GM12878 (cell line): ENCODE measurements around the gene SRRM3. TPM values are rescaled to one million over a fixed set of nuclear protein-coding genes. Genes with fewer than 3 reads are reported as not detected.

Experiments used
- ATAC-seq: fragments of 200-7000 bp; cut with Tn5 transposase; 3 replicates; pipeline ENCODE4 v1.9.1; 2020; ENCODE audit warnings: mild to moderate bottlenecking, moderate library complexity
- BruUV-seq: library from RNA; stranded (reverse); fragments of 400-500 nt; replicated peaks from 2 replicates; lab custom pipeline; 2021; lab: Mats Ljungman, UMichigan
- CTCF ChIA-PET: fragments of 300-600 bp; sonication (Branson Sonifier 250); formaldehyde crosslinking; extraction: SDS; loops from one replicate; lab custom pipeline; 2021; ENCODE audit warnings: inconsistent platforms; lab: Yijun Ruan, JAX
- POLR2A ChIA-PET: fragments of 350-600 bp; formaldehyde crosslinking; extraction: SDS; loops from one replicate; lab custom pipeline; 2021; ENCODE audit warnings: inconsistent platforms; lab: Charles Lee
- RAD21 ChIA-PET: fragments of 300-600 bp; sonication (Branson Sonifier 250); formaldehyde crosslinking; loops from one replicate; lab custom pipeline; 2023; ENCODE audit warnings: antibody characterized with exemption; ENCODE audit not compliant: unreplicated experiment; lab: Charles Lee
- SMC1A ChIA-PET: fragments of 300-600 bp; sonication (Branson Sonifier 250); formaldehyde crosslinking; loops from one replicate; lab custom pipeline; 2023; ENCODE audit not compliant: unreplicated experiment, uncharacterized antibody; lab: Charles Lee
- DNase-seq: peaks from one replicate; pipeline ENCODE4 v3.0.0-alpha.2; 2011; ENCODE audit warnings: low read depth, low spot score
- FAIRE-seq: peaks from 3 replicates; lab custom pipeline; 2011; peaks lifted over from hg19 to GRCh38; lab: Jason Lieb, UNC
- H2AFZ ChIP-seq: 2 replicates; pipeline ENCODE4 v1.6.0; 2011; ENCODE audit warnings: low read depth, low read length, control low read depth; ENCODE audit not compliant: control insufficient read depth
- H3K27ac ChIP-seq: 2 replicates; pipeline ENCODE4 v1.5.1; 2011; ENCODE audit warnings: control low read depth; ENCODE audit not compliant: control insufficient read depth, insufficient read depth
- H3K27me3 ChIP-seq, 2 experiments: replicated peaks in 1 of 2; 2 replicates each; pipeline versions ENCODE4 v1.6.0 to v1.6.1; 2011; ENCODE audit warnings: low read length in 1 of 2; ENCODE audit not compliant: control insufficient read depth in 2 of 2, insufficient read depth in 2 of 2
- H3K36me3 ChIP-seq, 2 experiments: 2 replicates each; pipeline ENCODE4 v1.5.1; 2011; ENCODE audit warnings: low read length in 1 of 2; ENCODE audit not compliant: control insufficient read depth in 2 of 2, insufficient read depth in 2 of 2
- H3K4me1 ChIP-seq: 2 replicates; pipeline ENCODE4 v1.6.1; 2011; ENCODE audit warnings: mild to moderate bottlenecking, low read length, moderate library complexity, mixed read lengths; ENCODE audit not compliant: control insufficient read depth, insufficient read depth
- H3K4me2 ChIP-seq: 2 replicates; pipeline ENCODE4 v1.6.0; 2011; ENCODE audit warnings: control low read depth; ENCODE audit not compliant: control insufficient read depth, insufficient read depth
- H3K4me3 ChIP-seq: fragments of 200-600 bp; sonication (generic); 2 replicates; pipeline ENCODE4 v1.5.1; 2016
- H3K79me2 ChIP-seq: 2 replicates; pipeline ENCODE4 v1.6.0; 2011; ENCODE audit warnings: low read length; ENCODE audit not compliant: control insufficient read depth, insufficient read depth
- H3K9ac ChIP-seq: 2 replicates; pipeline ENCODE4 v1.8.0; 2011; ENCODE audit warnings: low read length, control low read depth, mixed read lengths; ENCODE audit not compliant: control insufficient read depth, insufficient read depth
- H3K9me3 ChIP-seq: replicated peaks from 3 replicates; pipeline ENCODE4 v1.5.1; 2011; ENCODE audit warnings: mild to moderate bottlenecking, low read length; ENCODE audit not compliant: control insufficient read depth, insufficient read depth
- H4K20me1 ChIP-seq: 2 replicates; pipeline ENCODE4 v1.6.0; 2011; ENCODE audit not compliant: control insufficient read depth, insufficient read depth
- ATF2 ChIP-seq: IDR thresholded peaks from 2 replicates; pipeline ENCODE4 v1.6.1; 2012; ENCODE audit warnings: low read length, inconsistent platforms
- CEBPZ ChIP-seq: fragments of 150-350 bp; IDR thresholded peaks from 2 replicates; pipeline ENCODE4 v1.6.1; 2016; ENCODE audit warnings: low read depth, low read length
- CREB1 ChIP-seq: IDR thresholded peaks from 2 replicates; pipeline ENCODE4 v1.6.1; 2012; ENCODE audit warnings: low read depth, mild to moderate bottlenecking, inconsistent platforms
- MYC ChIP-seq: IDR thresholded peaks from 2 replicates; pipeline ENCODE4 v1.6.1; 2011; ENCODE audit warnings: mild to moderate bottlenecking, low read length, moderate library complexity, inconsistent platforms; ENCODE audit not compliant: insufficient read depth, insufficient replicate concordance, insufficient read length, severe bottlenecking
- NRF1 ChIP-seq: conservative IDR thresholded peaks from 2 replicates; pipeline ENCODE4 v1.6.1; 2011; ENCODE audit warnings: mild to moderate bottlenecking, low read depth, low read length, improper control_type of control experiment
- SUPT20H ChIP-seq: IDR thresholded peaks from 2 replicates; pipeline ENCODE4 v1.6.1; 2011; ENCODE audit warnings: low read depth, mild to moderate bottlenecking, low read length, moderate library complexity, borderline replicate concordance; ENCODE audit not compliant: control insufficient read depth
- WGBS: methylation state at CpG from one replicate; pipeline ENCODE4 v1.1.6; 2016; ENCODE audit warnings: low lambda C conversion rate; ENCODE audit not compliant: insufficient replicate concordance, insufficient coverage; ENCODE audit errors: missing lambda C conversion rate; 5-methylcytosine and 5-hydroxymethylcytosine counted together
- in situ Hi-C: fragments of 300-500 bp; cut with MboI; formaldehyde crosslinking; loops from 9 replicates; pipeline ENCODE4 v1.14.3; 2018; ENCODE audit warnings: mixed read lengths
- intact Hi-C: fragments of 100-400 bp; cut with micrococcal nuclease; formaldehyde crosslinking; loops from one replicate; pipeline ENCODE4 v1.14.2; 2022; ENCODE audit not compliant: unreplicated experiment
- polyA plus RNA-seq, 11 experiments: library from polyadenylated mRNA; depleted of rRNA in 4 of 11; unstranded in 6 of 11; stranded (reverse) in 5 of 11; fragments of >200 nt; fragmentation: Nextera tagmentation in 4 of 11; fragmentation: Illumina TruSeq in 1 of 11; extraction: Ambion mirVana in 4 of 11; extraction: Trizol in 1 of 11; gene quantifications; 1 replicate in 1 of 11; 2 replicates in 10 of 11; pipeline versions ENCODE4 v1.2.1 to v1.2.3, GENCODE V29; 2011 to 2016; ENCODE audit warnings: inconsistent platforms in 2 of 11, missing spikeins in 2 of 11, low read depth in 1 of 11
- total RNA-seq, 4 experiments: library from RNA; depleted of rRNA in 3 of 4; stranded (reverse); fragments of >200 nt in 3 of 4; fragmentation: Illumina TruSeq in 1 of 4; extraction: Trizol in 1 of 4; gene quantifications; 2 replicates each; pipeline versions ENCODE4 v1.2.1 to v1.2.3, GENCODE V29; 2013 to 2021

The SRRM3 gene
- total and polyA plus RNA-seq, 10 of the 15 experiments (the other 5 are each of a cell fraction or from before 2014, with no cell fraction given): 0.03 to 0.15 (median 0.05) TPM; not detected in 6

- POLR2A ChIA-PET: no interaction called here
- TF ChIP-seq SUPT20H (no peak), NRF1 (no peak)
- TF ChIP-seq, all 136 proteins: peak for 0
- Histone ChIP-seq H3K27me3 (no peaks in the 10 kb centered on the region), H3K4me2 (no peak overlapping the region), H3K27ac (no peak overlapping the region), H3K9ac (no peak overlapping the region), H3K9me3 (no peaks in the 10 kb centered on the region), H3K4me3 (no peak overlapping the region), H2AFZ (no peak overlapping the region), H3K79me2 (no peaks in the 10 kb centered on the region), H4K20me1 (no peaks in the 10 kb centered on the region), H3K4me1 (no peaks in the 10 kb centered on the region), H3K36me3 (no peaks in the 10 kb centered on the region)
- intact Hi-C loops: no loop called here
- WGBS: 55% methylated on average over 7 of the region's 7 CpGs
- ATAC-seq: no peak
- in situ Hi-C loops: no loop called here
- CTCF ChIA-PET: interaction anchor here (1.9 kb wide), 1 partner anchor 132 kb away, joined by 8 read pairs; no protein-coding TSS in a partner anchor
- SMC1A ChIA-PET: interaction anchor here (0.7 kb wide), 1 partner anchor 13 kb away, joined by 3 read pairs; no protein-coding TSS in a partner anchor
- DNase-seq: no peak
- no TSS peak for BruUV-seq
- no peak for FAIRE-seq
- RAD21 ChIA-PET: interaction anchor here (0.6 to 1.0 kb wide), 2 partner anchors 80 to 121 kb away, joined by 4 read pairs; no protein-coding TSS in a partner anchor
Observed at GRCh38 chr7:76182225-76182960, 19.3 kb upstream of the SRRM3 start.

GRCh38 chr7:76185187-76185896 is 16.4 kb upstream of the SRRM3 start:
- no peaks in the 10 kb centered on the region for H3K9me3 ChIP-seq
- BruUV-seq: no TSS peak
- in situ Hi-C loops (no loop called here), intact Hi-C loops (no loop called here)
- H3K4me3 ChIP-seq: no peak overlapping the region
- RAD21 ChIA-PET: no interaction called here
- H3K79me2 ChIP-seq: no peaks in the 10 kb centered on the region
- WGBS: 14% methylated on average over 21 of the region's 21 CpGs
- no peak for FAIRE-seq
- POLR2A ChIA-PET: no interaction called here
- no peak overlapping the region for H3K9ac ChIP-seq
- DNase-seq: no peak
- no peaks in the 10 kb centered on the region for H3K27me3 ChIP-seq
- no peak for ATAC-seq
- H4K20me1 ChIP-seq: no peaks in the 10 kb centered on the region
- no peak overlapping the region for H3K27ac ChIP-seq
- no peak overlapping the region for H3K4me2 ChIP-seq
- SMC1A ChIA-PET: interaction anchor here (1.5 kb wide), 1 partner anchor 129 kb away, joined by 3 read pairs; no protein-coding TSS in a partner anchor
- H2AFZ ChIP-seq: no peak overlapping the region
- no peaks in the 10 kb centered on the region for H3K4me1 ChIP-seq
- CTCF ChIA-PET: interaction anchor here (1.1 kb wide), 1 partner anchor 78 kb away, joined by 3 read pairs; no protein-coding TSS in a partner anchor
- H3K36me3 ChIP-seq: no peaks in the 10 kb centered on the region
- TF ChIP-seq ATF2 (no peak), CEBPZ (no peak), CREB1 (no peak), MYC (no peak)
